Ishikawa (cell line): ENCODE measurements around the gene COG8.

Experiments
- CEBPB ChIP-seq: IDR thresholded peaks from 2 replicates; pipeline ENCODE4 v1.6.1; 2012
- CREB1 ChIP-seq: IDR thresholded peaks from 2 replicates; pipeline ENCODE4 v1.6.1; 2012; ENCODE audit warnings: low read depth
- EGR1 ChIP-seq: IDR thresholded peaks from 2 replicates; pipeline ENCODE4 v1.6.1; 2012
- EP300 ChIP-seq: IDR thresholded peaks from 2 replicates; pipeline ENCODE4 v1.6.1; 2012; ENCODE audit warnings: borderline replicate concordance
- FOXM1 ChIP-seq: IDR thresholded peaks from 2 replicates; pipeline ENCODE4 v1.6.1; 2012; ENCODE audit warnings: low read depth, borderline replicate concordance
- NFIC ChIP-seq: IDR thresholded peaks from 2 replicates; pipeline ENCODE4 v1.6.1; 2012
- RAD21 ChIP-seq: IDR thresholded peaks from 2 replicates; pipeline ENCODE4 v1.6.1; 2012; ENCODE audit warnings: low read depth
- TAF1 ChIP-seq: IDR thresholded peaks from 2 replicates; pipeline ENCODE4 v1.6.1; 2012; ENCODE audit warnings: low read depth, mild to moderate bottlenecking
- TCF12 ChIP-seq: IDR thresholded peaks from 2 replicates; pipeline ENCODE4 v1.6.1; 2012; ENCODE audit warnings: low read depth
- TEAD4 ChIP-seq: IDR thresholded peaks from 2 replicates; pipeline ENCODE4 v1.6.1; 2012
- YY1 ChIP-seq: IDR thresholded peaks from 2 replicates; pipeline ENCODE4 v1.6.1; 2012; ENCODE audit warnings: low read depth
- ZBTB7A ChIP-seq: IDR thresholded peaks from 2 replicates; pipeline ENCODE4 v1.6.1; 2012; ENCODE audit warnings: low read depth
- TF ChIP-seq, protein P1 (sequence below): IDR thresholded peaks from 2 replicates; pipeline ENCODE4 v1.6.1; 2012
- TF ChIP-seq, protein P2 (sequence below): IDR thresholded peaks from 2 replicates; pipeline ENCODE4 v1.6.1; 2012; ENCODE audit warnings: low read depth, mild to moderate bottlenecking
- TF ChIP-seq, protein P3 (sequence below): IDR thresholded peaks from 2 replicates; pipeline ENCODE4 v1.6.1; 2012

COG8 gene

GRCh38 chr16:69314534-69314933, 24.8 kb downstream of the COG8 start:
- TF ChIP-seq NFIC, result no peak
- no peak for TF ChIP-seq TAF1

- TF ChIP-seq NFIC (no peak), TEAD4 (no peak), YY1 (no peak), ZBTB7A (no peak), FOXM1 (no peak), TAF1 (no peak), RAD21 (no peak), TCF12 (no peak), EP300 (no peak), EGR1 (no peak)
- TF ChIP-seq, protein P1, sequence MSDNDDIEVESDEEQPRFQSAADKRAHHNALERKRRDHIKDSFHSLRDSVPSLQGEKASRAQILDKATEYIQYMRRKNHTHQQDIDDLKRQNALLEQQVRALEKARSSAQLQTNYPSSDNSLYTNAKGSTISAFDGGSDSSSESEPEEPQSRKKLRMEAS, result no peak
- TF ChIP-seq, protein P2, sequence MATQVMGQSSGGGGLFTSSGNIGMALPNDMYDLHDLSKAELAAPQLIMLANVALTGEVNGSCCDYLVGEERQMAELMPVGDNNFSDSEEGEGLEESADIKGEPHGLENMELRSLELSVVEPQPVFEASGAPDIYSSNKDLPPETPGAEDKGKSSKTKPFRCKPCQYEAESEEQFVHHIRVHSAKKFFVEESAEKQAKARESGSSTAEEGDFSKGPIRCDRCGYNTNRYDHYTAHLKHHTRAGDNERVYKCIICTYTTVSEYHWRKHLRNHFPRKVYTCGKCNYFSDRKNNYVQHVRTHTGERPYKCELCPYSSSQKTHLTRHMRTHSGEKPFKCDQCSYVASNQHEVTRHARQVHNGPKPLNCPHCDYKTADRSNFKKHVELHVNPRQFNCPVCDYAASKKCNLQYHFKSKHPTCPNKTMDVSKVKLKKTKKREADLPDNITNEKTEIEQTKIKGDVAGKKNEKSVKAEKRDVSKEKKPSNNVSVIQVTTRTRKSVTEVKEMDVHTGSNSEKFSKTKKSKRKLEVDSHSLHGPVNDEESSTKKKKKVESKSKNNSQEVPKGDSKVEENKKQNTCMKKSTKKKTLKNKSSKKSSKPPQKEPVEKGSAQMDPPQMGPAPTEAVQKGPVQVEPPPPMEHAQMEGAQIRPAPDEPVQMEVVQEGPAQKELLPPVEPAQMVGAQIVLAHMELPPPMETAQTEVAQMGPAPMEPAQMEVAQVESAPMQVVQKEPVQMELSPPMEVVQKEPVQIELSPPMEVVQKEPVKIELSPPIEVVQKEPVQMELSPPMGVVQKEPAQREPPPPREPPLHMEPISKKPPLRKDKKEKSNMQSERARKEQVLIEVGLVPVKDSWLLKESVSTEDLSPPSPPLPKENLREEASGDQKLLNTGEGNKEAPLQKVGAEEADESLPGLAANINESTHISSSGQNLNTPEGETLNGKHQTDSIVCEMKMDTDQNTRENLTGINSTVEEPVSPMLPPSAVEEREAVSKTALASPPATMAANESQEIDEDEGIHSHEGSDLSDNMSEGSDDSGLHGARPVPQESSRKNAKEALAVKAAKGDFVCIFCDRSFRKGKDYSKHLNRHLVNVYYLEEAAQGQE, result no peak
- TF ChIP-seq, protein P3, sequence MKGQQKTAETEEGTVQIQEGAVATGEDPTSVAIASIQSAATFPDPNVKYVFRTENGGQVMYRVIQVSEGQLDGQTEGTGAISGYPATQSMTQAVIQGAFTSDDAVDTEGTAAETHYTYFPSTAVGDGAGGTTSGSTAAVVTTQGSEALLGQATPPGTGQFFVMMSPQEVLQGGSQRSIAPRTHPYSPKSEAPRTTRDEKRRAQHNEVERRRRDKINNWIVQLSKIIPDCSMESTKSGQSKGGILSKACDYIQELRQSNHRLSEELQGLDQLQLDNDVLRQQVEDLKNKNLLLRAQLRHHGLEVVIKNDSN, result no peak
Observed at GRCh38 chr16:69313469-69313868, 25.9 kb downstream of the COG8 start.

DNA sequence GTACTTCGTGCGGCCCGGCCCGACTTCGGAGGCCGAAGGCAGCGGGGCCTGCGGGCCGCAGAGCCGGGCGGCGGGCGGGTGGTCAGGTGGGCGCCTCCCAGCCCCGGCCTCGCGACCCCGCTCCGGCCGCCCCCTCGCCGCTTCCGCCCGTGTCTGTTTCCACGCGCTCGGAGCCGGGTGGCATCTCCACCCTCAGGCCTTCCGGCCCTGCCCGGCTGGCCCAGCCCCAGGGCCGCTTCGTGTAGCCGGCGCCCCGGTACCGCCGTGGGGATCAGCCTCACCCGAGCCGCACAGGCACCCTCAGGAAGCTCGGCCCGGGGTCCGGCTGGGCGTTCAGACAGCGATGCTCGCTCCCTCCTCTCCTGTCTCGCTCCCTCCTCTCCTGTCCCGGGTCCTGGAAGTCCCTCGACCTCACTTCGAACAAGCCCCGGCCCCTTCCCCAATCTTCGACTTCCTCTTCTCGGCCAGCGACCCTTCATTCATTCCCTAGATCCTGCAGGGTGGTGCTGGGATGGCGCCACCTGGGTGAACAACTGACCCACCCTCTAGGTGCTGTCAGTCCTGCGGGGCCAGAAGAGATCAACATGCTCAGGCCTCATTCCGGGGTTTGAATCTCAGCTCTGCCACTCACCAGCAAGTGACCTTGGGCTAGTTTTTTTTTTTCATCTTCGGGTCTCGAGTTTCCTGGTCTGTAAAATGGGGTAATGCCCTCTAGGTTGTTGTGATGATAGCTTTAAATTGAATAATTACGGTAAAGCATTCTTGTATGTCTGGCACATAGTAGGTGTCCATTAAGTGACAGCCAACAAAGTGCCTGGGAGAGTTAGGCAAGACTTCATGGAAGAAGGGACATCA, 27.6 kb downstream of the COG8 start:
- TF ChIP-seq CEBPB (no peak), YY1 (peak; percentile 4; the same call in 1 of the 2 replicates), ZBTB7A (peak; percentile 36; the same call in 1 of the 2 replicates), TCF12 (peak; percentile 20; the same call in 1 of the 2 replicates)
- TF ChIP-seq, protein P1, result peak; percentile 2

DNA sequence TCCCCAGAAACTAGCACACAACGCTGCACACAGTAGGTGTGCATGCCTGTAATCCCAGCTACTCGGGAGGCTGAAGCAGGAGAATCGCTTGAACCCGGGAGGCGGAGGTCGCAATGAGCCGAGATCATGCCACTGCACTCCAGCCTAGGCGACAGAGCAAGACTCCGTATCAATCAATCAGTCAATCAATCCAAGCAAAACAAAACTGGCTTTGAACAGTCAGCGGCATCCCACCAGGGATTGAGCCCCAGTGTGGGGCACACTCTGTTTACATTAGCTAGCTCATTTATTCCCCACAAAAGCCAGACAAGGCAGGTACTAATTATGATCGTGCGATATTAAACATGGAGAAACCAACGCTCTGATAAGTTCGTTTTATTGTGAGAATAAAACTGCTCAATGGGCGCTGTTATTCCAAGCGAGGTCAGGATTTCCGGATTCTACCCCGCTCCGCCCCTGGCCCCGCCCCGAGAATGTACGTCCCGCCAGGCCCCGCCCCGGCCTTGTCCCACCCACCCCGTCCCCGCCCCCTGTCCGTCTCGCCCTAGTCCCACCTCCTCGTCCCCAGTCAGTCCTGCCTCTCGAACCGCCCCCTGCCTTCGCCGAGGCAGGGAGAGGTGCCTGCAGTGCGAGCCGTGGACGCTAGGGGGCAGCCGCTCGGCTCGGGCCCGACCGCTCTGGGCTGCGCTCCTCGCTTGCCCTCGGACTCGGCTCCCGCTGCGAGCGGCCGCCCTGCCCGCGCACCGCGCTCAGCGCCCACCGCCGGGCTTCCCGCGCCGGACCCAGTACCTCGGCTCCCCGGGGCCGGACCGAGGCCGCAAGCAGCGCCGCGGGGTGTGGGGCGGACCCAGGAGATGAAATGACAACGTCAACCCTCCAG, 28.5 kb downstream of the COG8 start, which contains the start of gene VPS4A:
Gene VPS4A (plus strand): TSS at position 698 of the 880 bp plus-strand sequence. CDS start 162 bp downstream, at position 860.
- TF ChIP-seq TAF1, result peak; percentile 69; the same call in 1 of the 2 replicates
- TF ChIP-seq YY1, result peak; percentile 41; the same call in 1 of the 2 replicates
- TF ChIP-seq, protein P1, result peak; percentile 67; the same call in 1 of the 2 replicates
- TF ChIP-seq ZBTB7A, result no peak; the same call in 1 of the 2 replicates
- TF ChIP-seq RAD21, result peak; percentile 35; the same call in 1 of the 2 replicates
- no peak; the same call in 1 of the 2 replicates for TF ChIP-seq TEAD4
- TF ChIP-seq TCF12, result peak; percentile 37; the same call in 1 of the 2 replicates
- TF ChIP-seq, protein P3, result peak; percentile 4; the same call in 1 of the 2 replicates

GRCh38 chr16:69309316-69309715, 30.0 kb downstream of the COG8 start:
- TF ChIP-seq YY1, result no peak
- TF ChIP-seq, protein P2, result no peak
- TF ChIP-seq, protein P3, result no peak
- TF ChIP-seq EP300, result no peak
- TF ChIP-seq CEBPB, result no peak
- no peak for TF ChIP-seq EGR1
- no peak for TF ChIP-seq CREB1
- TF ChIP-seq TEAD4, result no peak
- TF ChIP-seq FOXM1, result no peak
- TF ChIP-seq, protein P1, result no peak
- no peak for TF ChIP-seq NFIC
- TF ChIP-seq RAD21, result no peak
